Measurements from ENCODE around the gene RAB40C.

RAB40C gene

DNA sequence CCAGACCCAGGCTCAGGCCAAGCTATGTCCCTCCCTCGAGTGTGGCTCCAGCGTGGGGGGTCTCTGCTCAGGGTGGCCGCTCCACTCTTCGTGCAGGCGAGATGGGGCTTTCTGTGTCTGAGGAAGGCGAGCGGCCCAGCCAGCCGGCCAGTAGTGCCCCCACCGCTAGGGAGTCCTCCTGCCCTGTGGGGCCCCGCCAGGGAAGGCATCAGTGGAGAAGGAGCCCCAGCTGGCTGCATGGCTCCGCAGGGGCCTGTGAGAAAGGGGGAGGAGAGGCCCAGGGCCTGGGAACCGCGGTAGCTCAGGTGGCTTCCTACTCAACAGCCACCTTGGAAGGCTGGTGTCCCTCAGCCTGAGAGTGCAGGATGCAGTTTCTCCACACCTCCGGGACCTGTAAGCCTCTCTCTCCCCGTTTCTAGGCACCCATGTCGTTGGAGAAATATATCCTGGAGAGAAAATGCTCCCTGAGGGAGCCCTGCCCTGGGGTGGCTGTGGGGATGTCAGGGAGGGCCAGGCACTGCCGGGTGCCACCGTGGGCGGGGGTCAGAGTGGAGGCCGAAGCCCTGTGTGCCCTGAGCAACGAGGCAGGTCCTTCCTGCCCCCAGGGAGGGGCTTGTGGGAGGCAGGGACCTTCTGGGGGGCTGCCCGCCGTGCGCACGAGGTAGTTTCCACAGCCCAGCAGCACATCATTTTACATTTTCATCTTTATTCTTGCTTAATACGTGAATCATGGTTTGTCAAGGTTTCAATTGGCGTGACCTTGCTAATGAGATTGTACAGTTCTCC is 16.8 kb upstream of the RAB40C start:
- H3K56ac ChIP-seq (ENCODE audit: low read length), result no peak overlapping the region
- H2BK120ac ChIP-seq (ENCODE audit: low read depth, low read length), result no peak overlapping the region
- H3K9ac ChIP-seq (ENCODE audit: low read length), result no peak overlapping the region
- H2BK15ac ChIP-seq (replicated peaks; ENCODE audit: low read depth), result no peak overlapping the region
- H3K23ac ChIP-seq (ENCODE audit: low read length), result no peak overlapping the region
- no peak overlapping the region for H4K8ac ChIP-seq (ENCODE audit: low read depth, low read length)
- H2AK5ac ChIP-seq (ENCODE audit: low read length), result no peak overlapping the region
- H2BK5ac ChIP-seq (ENCODE audit: low read length), result no peak overlapping the region
- no peak overlapping the region for H3K4ac ChIP-seq (ENCODE audit: low read depth, low read length)
- H3K79me2 ChIP-seq (ENCODE audit: control insufficient read depth, insufficient read depth, low read length), result peaks cover 6% of the 10 kb centered on the region
- H3K79me1 ChIP-seq (ENCODE audit: low read length), result peaks cover 4% of the 10 kb centered on the region
- no peaks in the 10 kb centered on the region for H3K36me3 ChIP-seq (ENCODE audit: control insufficient read depth, insufficient read depth, low read length)
- peaks cover 2% of the 10 kb centered on the region for H3K4me1 ChIP-seq (ENCODE audit: control insufficient read depth, low read depth, low read length)
- no peak overlapping the region for H3K4me2 ChIP-seq (ENCODE audit: low read length)
- H3K27ac ChIP-seq (ENCODE audit: low read depth, low read length), result no peak overlapping the region
- no peak for DNase-seq
- no peak overlapping the region for H3K18ac ChIP-seq (ENCODE audit: low read length)
- no peak overlapping the region for H3K4me3 ChIP-seq (ENCODE audit: low read length)
- WGBS (ENCODE audit: extremely low coverage, insufficient coverage, low lambda C conversion rate), result no CpG with 5 or more reads among the region's 27 CpGs
- H4K5ac ChIP-seq (ENCODE audit: low read length), result no peak overlapping the region
- H3K27me3 ChIP-seq (ENCODE audit: insufficient read depth, low read length, poor library complexity), result no peaks in the 10 kb centered on the region

DNA sequence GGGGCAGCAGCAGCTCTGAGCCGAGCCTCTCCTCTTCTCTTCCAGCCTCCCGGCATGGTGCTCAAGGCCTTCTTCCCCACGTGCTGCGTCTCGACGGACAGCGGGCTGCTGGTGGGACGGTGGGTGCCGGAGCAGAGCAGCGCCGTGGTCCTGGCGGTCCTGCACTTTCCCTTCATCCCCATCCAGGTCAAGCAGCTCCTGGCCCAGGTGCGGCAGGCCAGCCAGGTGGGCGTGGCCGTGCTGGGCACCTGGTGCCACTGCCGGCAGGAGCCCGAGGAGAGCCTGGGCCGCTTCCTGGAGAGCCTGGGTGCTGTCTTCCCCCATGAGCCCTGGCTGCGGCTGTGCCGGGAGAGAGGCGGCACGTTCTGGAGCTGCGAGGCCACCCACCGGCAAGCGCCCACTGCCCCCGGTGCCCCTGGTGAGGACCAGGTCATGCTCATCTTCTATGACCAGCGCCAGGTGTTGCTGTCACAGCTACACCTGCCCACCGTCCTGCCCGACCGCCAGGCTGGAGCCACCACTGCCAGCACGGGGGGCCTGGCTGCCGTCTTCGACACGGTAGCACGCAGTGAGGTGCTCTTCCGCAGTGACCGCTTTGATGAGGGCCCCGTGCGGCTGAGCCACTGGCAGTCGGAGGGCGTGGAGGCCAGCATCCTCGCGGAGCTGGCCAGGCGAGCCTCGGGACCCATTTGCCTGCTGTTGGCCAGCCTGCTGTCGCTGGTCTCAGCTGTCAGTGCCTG is 15.7 kb upstream of the RAB40C start:
- no peak overlapping the region for H3K4me3 ChIP-seq (ENCODE audit: low read length)
- no peaks in the 10 kb centered on the region for H3K27me3 ChIP-seq (ENCODE audit: insufficient read depth, low read length, poor library complexity)
- no peak overlapping the region for H3K56ac ChIP-seq (ENCODE audit: low read length)
- no peaks in the 10 kb centered on the region for H3K36me3 ChIP-seq (ENCODE audit: control insufficient read depth, insufficient read depth, low read length)
- H2BK5ac ChIP-seq (ENCODE audit: low read length), result no peak overlapping the region
- H4K5ac ChIP-seq (ENCODE audit: low read length), result no peak overlapping the region
- no peak overlapping the region for H3K4ac ChIP-seq (ENCODE audit: low read depth, low read length)
- no CpG with 5 or more reads among the region's 46 CpGs for WGBS (ENCODE audit: extremely low coverage, insufficient coverage, low lambda C conversion rate)
- H3K4me2 ChIP-seq (ENCODE audit: low read length), result no peak overlapping the region
- no peak overlapping the region for H3K27ac ChIP-seq (ENCODE audit: low read depth, low read length)
- no peak overlapping the region for H2AK5ac ChIP-seq (ENCODE audit: low read length)
- no peaks in the 10 kb centered on the region for H3K4me1 ChIP-seq (ENCODE audit: control insufficient read depth, low read depth, low read length)
- H2BK120ac ChIP-seq (ENCODE audit: low read depth, low read length), result no peak overlapping the region
- H2BK15ac ChIP-seq (replicated peaks; ENCODE audit: low read depth), result no peak overlapping the region
- no peak overlapping the region for H3K9ac ChIP-seq (ENCODE audit: low read length)
- H4K8ac ChIP-seq (ENCODE audit: low read depth, low read length), result no peak overlapping the region
- no peak overlapping the region for H3K23ac ChIP-seq (ENCODE audit: low read length)
- H3K18ac ChIP-seq (ENCODE audit: low read length), result no peak overlapping the region
- no peak for DNase-seq
- H3K79me1 ChIP-seq (ENCODE audit: low read length), result peaks cover 4% of the 10 kb centered on the region
- H3K79me2 ChIP-seq (ENCODE audit: control insufficient read depth, insufficient read depth, low read length), result peaks cover 6% of the 10 kb centered on the region

DNA sequence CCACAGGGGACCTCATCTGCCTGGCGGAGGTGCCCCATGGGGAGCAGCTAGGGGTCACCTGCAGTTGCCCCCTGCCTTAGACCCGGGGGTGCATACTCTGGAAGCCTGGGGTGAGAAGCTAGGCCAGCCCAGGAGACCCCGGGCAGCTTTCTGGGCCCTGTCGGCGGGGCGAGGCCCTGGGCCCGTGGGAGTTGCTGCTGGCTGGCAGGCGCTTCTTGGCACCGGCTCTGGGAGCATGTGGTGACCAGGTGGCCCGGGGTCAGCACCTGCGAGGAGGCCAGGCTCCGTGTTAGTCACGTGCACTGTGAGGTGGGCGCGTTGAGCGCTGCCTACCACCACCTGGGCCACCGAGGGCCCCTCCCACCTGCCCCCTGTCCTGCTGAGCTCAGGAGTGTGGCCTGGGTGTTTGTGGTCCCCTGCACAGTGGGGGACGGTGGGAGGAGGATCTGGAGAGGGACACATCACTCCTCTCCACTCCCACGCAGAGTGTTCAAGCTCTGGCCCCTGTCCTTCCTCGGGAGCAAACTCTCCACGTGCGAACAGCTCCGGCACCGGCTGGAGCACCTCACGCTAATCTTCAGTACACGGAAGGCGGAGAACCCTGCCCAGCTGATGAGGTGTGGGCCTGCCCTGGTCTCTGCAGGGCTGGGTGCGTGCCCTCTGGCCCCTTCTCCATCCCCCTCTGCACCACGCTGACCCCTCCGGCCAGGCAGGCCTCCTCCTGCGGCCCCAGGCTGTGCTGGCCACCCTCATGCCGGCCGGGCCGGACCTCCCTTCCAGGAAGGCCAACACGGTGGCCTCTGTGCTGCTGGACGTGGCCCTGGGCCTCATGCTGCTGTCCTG is 14.3 kb upstream of the RAB40C start:
- Histone ChIP-seq H3K4me1 (ENCODE audit: control insufficient read depth, low read depth, low read length) (no peaks in the 10 kb centered on the region), H3K56ac (ENCODE audit: low read length) (no peak overlapping the region), H3K27me3 (ENCODE audit: insufficient read depth, low read length, poor library complexity) (no peaks in the 10 kb centered on the region), H3K9ac (ENCODE audit: low read length) (no peak overlapping the region), H3K23ac (ENCODE audit: low read length) (no peak overlapping the region), H4K5ac (ENCODE audit: low read length) (no peak overlapping the region), H3K4me3 (ENCODE audit: low read length) (no peak overlapping the region), H3K36me3 (ENCODE audit: control insufficient read depth, insufficient read depth, low read length) (no peaks in the 10 kb centered on the region), H3K4ac (ENCODE audit: low read depth, low read length) (no peak overlapping the region), H3K18ac (ENCODE audit: low read length) (no peak overlapping the region), H4K8ac (ENCODE audit: low read depth, low read length) (no peak overlapping the region), H2AK5ac (ENCODE audit: low read length) (no peak overlapping the region), H3K4me2 (ENCODE audit: low read length) (no peak overlapping the region), H2BK15ac (replicated peaks; ENCODE audit: low read depth) (no peak overlapping the region), H2BK5ac (ENCODE audit: low read length) (no peak overlapping the region), H3K27ac (ENCODE audit: low read depth, low read length) (no peak overlapping the region), H3K79me2 (ENCODE audit: control insufficient read depth, insufficient read depth, low read length) (peaks cover 3% of the 10 kb centered on the region), H3K79me1 (ENCODE audit: low read length) (peaks cover 4% of the 10 kb centered on the region), H2BK120ac (ENCODE audit: low read depth, low read length) (no peak overlapping the region)
- WGBS (ENCODE audit: extremely low coverage, insufficient coverage, low lambda C conversion rate), result no CpG with 5 or more reads among the region's 36 CpGs
- DNase-seq, result no peak

DNA sequence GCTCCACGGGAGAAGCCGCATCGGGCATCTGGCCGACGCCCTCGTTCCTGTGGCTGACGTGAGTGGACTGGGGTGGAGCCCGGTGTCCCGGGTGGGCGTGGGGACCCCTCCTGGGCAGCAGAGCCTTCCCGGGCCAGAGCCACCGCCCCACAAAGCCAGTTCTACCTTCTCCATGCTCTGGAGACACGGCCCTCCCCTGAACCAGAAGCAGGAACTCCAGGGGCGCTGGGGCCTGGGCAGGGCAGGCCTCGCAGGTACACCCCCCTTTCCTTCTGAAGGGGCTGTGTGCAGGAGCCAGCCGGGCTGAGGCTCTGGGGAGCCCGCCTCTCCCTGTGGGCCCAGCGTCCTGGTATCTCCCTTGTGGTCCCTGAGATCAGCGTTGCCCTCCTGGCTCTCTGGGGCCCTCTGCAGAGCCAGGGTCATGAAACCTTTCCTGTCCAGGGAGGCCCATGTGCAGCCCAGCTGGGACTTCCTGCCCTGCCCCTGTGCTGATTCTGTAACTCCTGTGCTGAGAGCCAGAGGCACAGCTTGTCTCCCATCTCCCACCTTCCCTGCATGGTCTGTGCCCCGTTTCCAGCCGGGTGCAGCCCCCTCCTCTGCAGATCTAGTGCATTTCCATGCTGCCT is 13.6 kb upstream of the RAB40C start:
- Histone ChIP-seq H3K4me2 (ENCODE audit: low read length) (no peak overlapping the region), H3K9ac (ENCODE audit: low read length) (no peak overlapping the region), H3K79me2 (ENCODE audit: control insufficient read depth, insufficient read depth, low read length) (no peaks in the 10 kb centered on the region), H4K8ac (ENCODE audit: low read depth, low read length) (no peak overlapping the region), H3K4me1 (ENCODE audit: control insufficient read depth, low read depth, low read length) (no peaks in the 10 kb centered on the region), H3K36me3 (ENCODE audit: control insufficient read depth, insufficient read depth, low read length) (no peaks in the 10 kb centered on the region), H3K23ac (ENCODE audit: low read length) (no peak overlapping the region), H2AK5ac (ENCODE audit: low read length) (no peak overlapping the region), H3K4ac (ENCODE audit: low read depth, low read length) (no peak overlapping the region), H3K79me1 (ENCODE audit: low read length) (peaks cover 3% of the 10 kb centered on the region), H2BK5ac (ENCODE audit: low read length) (no peak overlapping the region), H3K27me3 (ENCODE audit: insufficient read depth, low read length, poor library complexity) (no peaks in the 10 kb centered on the region), H3K27ac (ENCODE audit: low read depth, low read length) (no peak overlapping the region), H3K18ac (ENCODE audit: low read length) (no peak overlapping the region), H3K56ac (ENCODE audit: low read length) (no peak overlapping the region), H3K4me3 (ENCODE audit: low read length) (no peak overlapping the region), H2BK120ac (ENCODE audit: low read depth, low read length) (no peak overlapping the region), H2BK15ac (replicated peaks; ENCODE audit: low read depth) (no peak overlapping the region), H4K5ac (ENCODE audit: low read length) (no peak overlapping the region)
- no peak for DNase-seq
- WGBS (ENCODE audit: extremely low coverage, insufficient coverage, low lambda C conversion rate), result no CpG with 5 or more reads among the region's 21 CpGs

DNA sequence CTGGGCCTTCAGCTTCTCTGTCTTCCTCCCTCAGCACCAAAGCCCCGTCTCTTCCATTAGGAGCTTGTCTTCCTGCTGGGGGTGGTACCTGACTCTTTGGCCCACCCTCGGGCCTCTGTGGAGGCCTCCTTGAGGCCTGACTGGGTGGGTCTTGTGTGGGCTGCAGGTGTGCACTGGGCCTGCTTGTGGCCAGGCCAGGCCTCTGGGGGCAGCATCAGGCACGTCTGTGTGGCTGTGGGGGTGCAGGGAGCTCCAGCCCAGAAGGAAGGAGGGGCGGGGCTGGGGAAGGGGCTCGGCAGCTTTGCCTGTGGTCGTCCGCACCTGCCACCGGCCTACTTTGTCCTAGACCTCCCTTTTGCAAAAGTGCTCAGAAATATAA is 13.1 kb upstream of the RAB40C start:
- Histone ChIP-seq H4K5ac (ENCODE audit: low read length) (no peak overlapping the region), H3K18ac (ENCODE audit: low read length) (no peak overlapping the region)
- WGBS (ENCODE audit: extremely low coverage, insufficient coverage, low lambda C conversion rate), result no CpG with 5 or more reads among the region's 8 CpGs

More for the DNA sequence above, 13.1 kb upstream of the RAB40C start:
- Histone ChIP-seq H3K79me1 (ENCODE audit: low read length) (peaks cover 3% of the 10 kb centered on the region), H3K27ac (ENCODE audit: low read depth, low read length) (no peak overlapping the region), H3K9ac (ENCODE audit: low read length) (no peak overlapping the region), H3K23ac (ENCODE audit: low read length) (no peak overlapping the region), H4K8ac (ENCODE audit: low read depth, low read length) (no peak overlapping the region), H2BK15ac (replicated peaks; ENCODE audit: low read depth) (no peak overlapping the region), H3K56ac (ENCODE audit: low read length) (no peak overlapping the region), H2BK120ac (ENCODE audit: low read depth, low read length) (no peak overlapping the region), H3K79me2 (ENCODE audit: control insufficient read depth, insufficient read depth, low read length) (no peaks in the 10 kb centered on the region), H3K4ac (ENCODE audit: low read depth, low read length) (no peak overlapping the region), H2BK5ac (ENCODE audit: low read length) (no peak overlapping the region), H3K4me3 (ENCODE audit: low read length) (no peak overlapping the region), H3K27me3 (ENCODE audit: insufficient read depth, low read length, poor library complexity) (no peaks in the 10 kb centered on the region), H3K4me2 (ENCODE audit: low read length) (no peak overlapping the region), H3K4me1 (ENCODE audit: control insufficient read depth, low read depth, low read length) (no peaks in the 10 kb centered on the region), H3K36me3 (ENCODE audit: control insufficient read depth, insufficient read depth, low read length) (no peaks in the 10 kb centered on the region), H2AK5ac (ENCODE audit: low read length) (no peak overlapping the region)
- DNase-seq, result peak; percentile 58

All from mesendoderm (in vitro differentiated cells).